ENCODE data around the gene AQP12B.

The AQP12B gene

DNA sequence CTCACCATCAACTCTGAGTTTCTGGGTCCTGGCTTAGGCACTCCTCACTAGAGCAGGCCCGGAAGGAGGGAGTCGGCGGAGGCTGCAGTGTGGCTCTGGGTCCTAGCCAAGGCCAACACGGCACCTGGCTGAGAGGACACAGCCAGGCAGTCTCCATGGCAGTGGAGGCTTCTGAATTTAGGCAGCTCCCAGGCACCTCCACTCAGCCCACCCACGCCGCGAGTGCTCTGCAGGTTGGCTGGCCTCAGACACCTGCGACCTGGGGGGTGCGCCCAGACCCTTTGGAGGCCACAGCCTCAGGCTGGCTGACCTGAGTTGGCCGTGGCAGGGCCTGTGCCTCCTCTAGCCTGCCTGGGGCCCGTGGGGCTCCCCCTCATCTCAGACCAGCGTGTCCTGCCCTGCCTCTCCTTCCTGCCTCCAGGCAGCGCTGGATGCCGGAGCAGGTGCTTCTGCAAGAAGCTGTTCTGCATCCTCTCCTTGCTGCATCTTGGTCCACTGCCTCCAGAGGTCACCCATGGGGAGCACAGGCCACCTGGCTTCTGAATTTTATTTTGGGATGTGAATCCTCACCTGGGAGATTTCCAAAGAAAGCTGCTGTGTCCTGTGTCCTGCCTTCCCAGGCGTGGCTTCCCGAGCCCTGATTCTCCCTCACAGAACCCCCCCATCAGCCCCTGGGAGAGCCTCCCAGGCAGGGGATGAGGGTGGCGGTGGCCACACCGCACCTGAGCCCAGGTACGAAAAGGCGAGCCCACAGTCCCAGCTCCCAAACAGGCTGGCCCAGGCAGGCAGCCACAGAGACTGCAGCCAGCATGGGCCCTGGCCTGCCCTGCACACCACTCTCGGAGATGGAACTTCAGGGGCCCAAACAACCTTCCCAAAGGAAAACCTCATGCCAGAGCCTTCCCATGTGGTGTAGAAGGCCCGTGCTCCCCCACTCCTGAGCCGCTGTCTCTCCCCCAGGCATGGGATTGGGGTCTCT, 32.4 kb upstream of the AQP12B start:
- DNase-seq (ENCODE audit: low read depth), result no peak
- TF ChIP-seq MYC (IDR thresholded peaks at IDR 0.05; ENCODE audit: low read depth, low read length), result no peak
- no peak for TF ChIP-seq MAX (IDR thresholded peaks at IDR 0.05; ENCODE audit: low read depth, low read length)
- TF ChIP-seq POLR2A (IDR thresholded peaks at IDR 0.05; ENCODE audit: extremely low read depth, insufficient read length), result no peak
- TF ChIP-seq, protein P1, sequence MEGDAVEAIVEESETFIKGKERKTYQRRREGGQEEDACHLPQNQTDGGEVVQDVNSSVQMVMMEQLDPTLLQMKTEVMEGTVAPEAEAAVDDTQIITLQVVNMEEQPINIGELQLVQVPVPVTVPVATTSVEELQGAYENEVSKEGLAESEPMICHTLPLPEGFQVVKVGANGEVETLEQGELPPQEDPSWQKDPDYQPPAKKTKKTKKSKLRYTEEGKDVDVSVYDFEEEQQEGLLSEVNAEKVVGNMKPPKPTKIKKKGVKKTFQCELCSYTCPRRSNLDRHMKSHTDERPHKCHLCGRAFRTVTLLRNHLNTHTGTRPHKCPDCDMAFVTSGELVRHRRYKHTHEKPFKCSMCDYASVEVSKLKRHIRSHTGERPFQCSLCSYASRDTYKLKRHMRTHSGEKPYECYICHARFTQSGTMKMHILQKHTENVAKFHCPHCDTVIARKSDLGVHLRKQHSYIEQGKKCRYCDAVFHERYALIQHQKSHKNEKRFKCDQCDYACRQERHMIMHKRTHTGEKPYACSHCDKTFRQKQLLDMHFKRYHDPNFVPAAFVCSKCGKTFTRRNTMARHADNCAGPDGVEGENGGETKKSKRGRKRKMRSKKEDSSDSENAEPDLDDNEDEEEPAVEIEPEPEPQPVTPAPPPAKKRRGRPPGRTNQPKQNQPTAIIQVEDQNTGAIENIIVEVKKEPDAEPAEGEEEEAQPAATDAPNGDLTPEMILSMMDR (IDR thresholded peaks at IDR 0.05; ENCODE audit: low read depth, low read length), result no peak
- H3K4me3 ChIP-seq (ENCODE audit: low read depth, low read length), result no peak overlapping the region

GRCh38 chr2:240713928-240714746, 31.5 kb upstream of the AQP12B start:
- TF ChIP-seq MAX (IDR thresholded peaks at IDR 0.05; ENCODE audit: low read depth, low read length), result no peak
- TF ChIP-seq POLR2A (IDR thresholded peaks at IDR 0.05; ENCODE audit: extremely low read depth, insufficient read length), result no peak
- TF ChIP-seq, protein P1 (IDR thresholded peaks at IDR 0.05; ENCODE audit: low read depth, low read length), result no peak
- TF ChIP-seq MYC (IDR thresholded peaks at IDR 0.05; ENCODE audit: low read depth, low read length), result no peak
- no peak for DNase-seq (ENCODE audit: low read depth)

DNA sequence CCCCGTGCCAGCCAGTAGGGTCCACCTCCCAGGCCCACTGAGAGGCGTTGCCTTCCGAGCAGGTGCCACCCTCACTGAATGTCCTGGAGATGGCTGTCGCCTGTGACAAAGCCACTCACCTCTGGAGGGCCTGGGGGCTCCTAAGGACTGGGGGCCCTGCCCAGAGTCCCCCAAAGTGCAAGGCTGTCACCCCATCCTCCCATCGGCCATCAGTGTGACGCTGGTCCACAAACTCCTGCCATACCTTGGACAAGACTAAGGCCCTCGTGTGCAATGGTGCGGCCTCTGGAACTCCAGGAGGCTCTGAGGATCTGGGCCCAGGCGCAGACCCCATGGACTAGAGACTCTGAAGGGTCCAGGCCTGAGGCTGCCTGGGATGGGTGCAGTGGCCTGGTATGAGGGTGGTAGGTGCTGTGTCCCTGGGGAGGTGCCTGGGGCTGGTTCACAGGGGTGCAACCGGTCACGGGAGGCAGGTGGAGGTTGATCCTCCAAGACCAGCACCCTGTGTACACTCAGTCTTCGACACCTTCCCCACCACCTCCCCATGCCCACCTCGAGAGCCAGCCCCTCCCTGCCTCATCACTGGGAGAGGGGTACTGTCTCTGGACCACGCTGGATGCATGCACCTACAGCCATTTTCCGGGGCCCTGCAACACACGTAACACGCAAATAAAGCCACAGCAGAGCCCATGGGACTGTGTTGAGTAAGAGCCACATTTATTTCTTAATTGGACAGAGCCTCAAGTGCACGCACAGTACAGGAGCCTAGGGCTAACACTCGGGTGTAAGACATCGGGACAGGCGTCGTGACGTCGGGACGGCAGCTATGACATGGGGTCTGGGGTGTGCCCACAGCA, 30.6 kb upstream of the AQP12B start:
- DNase-seq (ENCODE audit: low read depth), result peak; percentile 81
- no peak overlapping the region for H3K4me3 ChIP-seq (ENCODE audit: low read depth, low read length)
- TF ChIP-seq MYC (IDR thresholded peaks at IDR 0.05; ENCODE audit: low read depth, low read length), result 0 out of 2 replicates have a peak, but pooled peaks have one; percentile 23
- TF ChIP-seq, protein P1 (IDR thresholded peaks at IDR 0.05; ENCODE audit: low read depth, low read length), result no peak

More at GRCh38 chr2:240713928-240714746, 31.5 kb upstream of the AQP12B start:
- no peak overlapping the region for H3K4me3 ChIP-seq (ENCODE audit: low read depth, low read length)

DNA sequence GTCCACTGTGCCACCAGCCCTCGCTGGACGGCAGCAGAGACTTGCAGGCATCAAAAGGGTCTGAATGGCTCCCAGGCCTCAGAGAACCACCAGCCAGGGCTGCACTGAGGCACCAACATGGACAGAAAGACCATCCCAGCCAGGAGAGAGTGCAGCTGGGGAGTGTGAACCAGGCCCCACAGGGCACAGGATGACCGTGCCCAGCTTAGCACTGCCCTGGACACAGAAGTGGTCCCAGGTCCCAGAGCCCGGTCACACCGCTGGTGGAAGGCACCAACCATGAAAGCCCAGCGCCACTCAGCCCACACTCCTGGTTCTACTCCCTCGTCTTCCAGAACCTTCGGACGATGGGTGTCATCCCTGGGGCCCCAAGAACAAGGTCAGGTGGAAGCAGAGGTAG, 29.4 kb upstream of the AQP12B start:
- DNase-seq (ENCODE audit: low read depth), result no peak
- no peak overlapping the region for H3K4me3 ChIP-seq (ENCODE audit: low read depth, low read length)
- TF ChIP-seq MAX (IDR thresholded peaks at IDR 0.05; ENCODE audit: low read depth, low read length) (no peak), MYC (IDR thresholded peaks at IDR 0.05; ENCODE audit: low read depth, low read length) (no peak), POLR2A (IDR thresholded peaks at IDR 0.05; ENCODE audit: extremely low read depth, insufficient read length) (no peak)
- TF ChIP-seq, protein P1 (IDR thresholded peaks at IDR 0.05; ENCODE audit: low read depth, low read length), result no peak

DNA sequence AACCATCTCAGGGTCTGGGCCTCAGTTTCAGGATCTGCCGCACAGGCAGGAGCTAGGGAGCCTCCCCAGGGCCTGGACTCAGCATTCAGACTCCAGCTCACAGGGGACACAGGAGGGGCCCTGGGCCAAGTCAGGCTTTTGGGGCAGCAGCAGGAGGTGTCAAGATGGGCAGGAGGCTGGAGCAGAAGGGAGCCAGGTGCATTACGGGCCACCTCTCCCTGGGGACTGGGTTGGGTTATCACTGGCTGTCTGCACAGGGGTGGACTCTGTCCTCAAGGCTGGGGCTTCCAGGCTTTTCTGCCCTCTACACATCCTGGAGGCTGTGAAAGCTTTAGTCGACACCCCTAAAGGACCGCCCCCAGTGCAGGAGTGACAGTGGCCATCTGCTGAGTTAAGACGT, 29.0 kb upstream of the AQP12B start:
- TF ChIP-seq, protein P1 (IDR thresholded peaks at IDR 0.05; ENCODE audit: low read depth, low read length), result no peak
- TF ChIP-seq MAX (IDR thresholded peaks at IDR 0.05; ENCODE audit: low read depth, low read length) (no peak), MYC (IDR thresholded peaks at IDR 0.05; ENCODE audit: low read depth, low read length) (no peak), POLR2A (IDR thresholded peaks at IDR 0.05; ENCODE audit: extremely low read depth, insufficient read length) (no peak)
- DNase-seq (ENCODE audit: low read depth), result no peak
- H3K4me3 ChIP-seq (ENCODE audit: low read depth, low read length), result no peak overlapping the region

All from NB4 (cell line).